Dendritic cell treated with granulocyte-macrophage colony-stimulating factor and Interleukin-4, amounts not matched to agents 40 ng/mL and 50 ng/mL, for 4 days (primary cell): ENCODE results near the gene LSM14B.
A peak's percentile ranks its signal among the peaks of the same experiment; 100 is the strongest.

Experiments
- H3K27ac Mint-ChIP-seq: one replicate; pipeline ENCODE4 v1.8.0; 2022; ENCODE audit warnings: mild to moderate bottlenecking, mixed read lengths
- H3K27me3 Mint-ChIP-seq: one replicate; pipeline ENCODE4 v1.8.0; 2022; ENCODE audit warnings: mild to moderate bottlenecking, mixed read lengths
- H3K36me3 Mint-ChIP-seq: one replicate; pipeline ENCODE4 v1.8.0; 2022; ENCODE audit warnings: low read depth, mixed read lengths
- H3K4me1 Mint-ChIP-seq: one replicate; pipeline ENCODE4 v1.8.0; 2022; ENCODE audit warnings: low read depth, mixed read lengths
- H3K4me3 Mint-ChIP-seq: one replicate; pipeline ENCODE4 v1.8.0; 2022; ENCODE audit warnings: mild to moderate bottlenecking, moderate library complexity, mixed read lengths
- H3K9me3 Mint-ChIP-seq: one replicate; pipeline ENCODE4 v1.8.0; 2022; ENCODE audit warnings: mixed read lengths
- intact Hi-C: fragments of 100-400 bp; cut with micrococcal nuclease; formaldehyde crosslinking; loops from one replicate; pipeline ENCODE4 v1.15.0; 2022

Gene LSM14B

GRCh38 chr20:62131560-62132320 lies 9.5 kb downstream of the LSM14B start:
- peak overlapping the region; percentile 82 for H3K4me3 Mint-ChIP-seq
- peaks cover 100% of the 10 kb centered on the region for H3K36me3 Mint-ChIP-seq
- H3K27me3 Mint-ChIP-seq: no peaks in the 10 kb centered on the region
- intact Hi-C loops: no loop called here
- peaks cover 80% of the 10 kb centered on the region for H3K4me1 Mint-ChIP-seq
- H3K27ac Mint-ChIP-seq: peak overlapping the region; percentile 90
- H3K9me3 Mint-ChIP-seq: no peaks in the 10 kb centered on the region

GRCh38 chr20:62132421-62132820 lies 10.1 kb downstream of the LSM14B start:
- Mint-ChIP-seq H3K9me3 (no peaks in the 10 kb centered on the region), H3K36me3 (peaks cover 100% of the 10 kb centered on the region), H3K27me3 (no peaks in the 10 kb centered on the region), H3K4me3 (peak overlapping the region; percentile 82), H3K27ac (peak overlapping the region; percentile 90), H3K4me1 (peaks cover 84% of the 10 kb centered on the region)
- intact Hi-C loops: no loop called here

- H3K4me3 Mint-ChIP-seq: peak overlapping the region; percentile 82
- H3K36me3 Mint-ChIP-seq: peaks cover 100% of the 10 kb centered on the region
- H3K27ac Mint-ChIP-seq: peak overlapping the region; percentile 90
- intact Hi-C loops: no loop called here
- no peaks in the 10 kb centered on the region for H3K27me3 Mint-ChIP-seq
- H3K9me3 Mint-ChIP-seq: no peaks in the 10 kb centered on the region
- peaks cover 84% of the 10 kb centered on the region for H3K4me1 Mint-ChIP-seq
Measured at GRCh38 chr20:62133051-62133845, 11.0 kb downstream of the LSM14B start.

GRCh38 chr20:62133864-62134263 lies 11.6 kb downstream of the LSM14B start:
- no peaks in the 10 kb centered on the region for H3K9me3 Mint-ChIP-seq
- no peaks in the 10 kb centered on the region for H3K27me3 Mint-ChIP-seq
- intact Hi-C loops: no loop called here
- H3K36me3 Mint-ChIP-seq: peaks cover 100% of the 10 kb centered on the region
- H3K27ac Mint-ChIP-seq: peak overlapping the region; percentile 90
- peak overlapping the region; percentile 82 for H3K4me3 Mint-ChIP-seq
- peaks cover 82% of the 10 kb centered on the region for H3K4me1 Mint-ChIP-seq

GRCh38 chr20:62134735-62135231 lies 12.5 kb downstream of the LSM14B start:
- Mint-ChIP-seq H3K4me3 (peak overlapping the region; percentile 31), H3K9me3 (no peaks in the 10 kb centered on the region), H3K36me3 (peaks cover 100% of the 10 kb centered on the region), H3K4me1 (peaks cover 77% of the 10 kb centered on the region), H3K27ac (peak overlapping the region; percentile 90), H3K27me3 (no peaks in the 10 kb centered on the region)
- intact Hi-C loops: loop anchor here (5.0 kb wide), 1 partner anchor 67 kb away; the partner anchor contains the start of gene TAF4

- Mint-ChIP-seq H3K4me1 (peaks cover 83% of the 10 kb centered on the region), H3K27me3 (no peaks in the 10 kb centered on the region), H3K9me3 (no peaks in the 10 kb centered on the region), H3K4me3 (no peak overlapping the region), H3K27ac (peak overlapping the region; percentile 13), H3K36me3 (peaks cover 100% of the 10 kb centered on the region)
- intact Hi-C loops: loop anchor here (2.0 to 5.0 kb wide), 3 partner anchors 13 to 125 kb away; partner anchors contain the start of genes LSM14B and TAF4
Measured at GRCh38 chr20:62135573-62136266, 13.4 kb downstream of the LSM14B start.

GRCh38 chr20:62136283-62137091 lies 14.2 kb downstream of the LSM14B start:
- Mint-ChIP-seq H3K4me3 (no peak overlapping the region), H3K36me3 (peaks cover 100% of the 10 kb centered on the region), H3K27ac (peak overlapping the region; percentile 8), H3K4me1 (peaks cover 83% of the 10 kb centered on the region), H3K9me3 (no peaks in the 10 kb centered on the region), H3K27me3 (no peaks in the 10 kb centered on the region)
- intact Hi-C loops: loop anchor here (2.0 to 5.0 kb wide), 3 partner anchors 14 to 126 kb away; partner anchors contain the start of genes LSM14B and TAF4

- H3K36me3 Mint-ChIP-seq: peaks cover 100% of the 10 kb centered on the region
- H3K9me3 Mint-ChIP-seq: no peaks in the 10 kb centered on the region
- H3K4me3 Mint-ChIP-seq: no peak overlapping the region
- intact Hi-C loops: loop anchor here (2.0 to 5.0 kb wide), 3 partner anchors 14 to 126 kb away; partner anchors contain the start of genes LSM14B and TAF4
- no peaks in the 10 kb centered on the region for H3K27me3 Mint-ChIP-seq
- peak overlapping the region; percentile 8 for H3K27ac Mint-ChIP-seq
- peaks cover 83% of the 10 kb centered on the region for H3K4me1 Mint-ChIP-seq
Measured at GRCh38 chr20:62137092-62137384, 14.8 kb downstream of the LSM14B start.

- intact Hi-C loops: loop anchor here (2.0 to 5.0 kb wide), 3 partner anchors 15 to 127 kb away; partner anchors contain the start of genes LSM14B and TAF4
- Mint-ChIP-seq H3K36me3 (peaks cover 98% of the 10 kb centered on the region), H3K27ac (no peak overlapping the region), H3K4me3 (no peak overlapping the region), H3K4me1 (peaks cover 79% of the 10 kb centered on the region), H3K27me3 (no peaks in the 10 kb centered on the region), H3K9me3 (no peaks in the 10 kb centered on the region)
Measured at GRCh38 chr20:62137478-62138203, 15.4 kb downstream of the LSM14B start.

GRCh38 chr20:62138204-62138543 lies 15.9 kb downstream of the LSM14B start:
- Mint-ChIP-seq H3K27ac (no peak overlapping the region), H3K4me3 (no peak overlapping the region), H3K36me3 (peaks cover 93% of the 10 kb centered on the region), H3K27me3 (no peaks in the 10 kb centered on the region), H3K9me3 (no peaks in the 10 kb centered on the region), H3K4me1 (peaks cover 74% of the 10 kb centered on the region)
- intact Hi-C loops: loop anchor here (5.0 kb wide), 1 partner anchor 71 kb away; the partner anchor contains the start of gene TAF4

GRCh38 chr20:62138912-62139311 lies 16.6 kb downstream of the LSM14B start:
- H3K4me1 Mint-ChIP-seq: peaks cover 66% of the 10 kb centered on the region
- intact Hi-C loops: loop anchor here (5.0 kb wide), 1 partner anchor 72 kb away; the partner anchor contains the start of gene TAF4

GRCh38 chr20:62139636-62140035 lies 17.4 kb downstream of the LSM14B start:
- Mint-ChIP-seq H3K27ac (no peak overlapping the region), H3K9me3 (no peaks in the 10 kb centered on the region), H3K36me3 (peaks cover 84% of the 10 kb centered on the region)

More at GRCh38 chr20:62138912-62139311, 16.6 kb downstream of the LSM14B start:
- H3K27me3 Mint-ChIP-seq: no peaks in the 10 kb centered on the region
- H3K27ac Mint-ChIP-seq: no peak overlapping the region
- H3K9me3 Mint-ChIP-seq: no peaks in the 10 kb centered on the region
- peaks cover 91% of the 10 kb centered on the region for H3K36me3 Mint-ChIP-seq
- H3K4me3 Mint-ChIP-seq: no peak overlapping the region

More at GRCh38 chr20:62139636-62140035, 17.4 kb downstream of the LSM14B start:
- no peak overlapping the region for H3K4me3 Mint-ChIP-seq
- intact Hi-C loops: loop anchor here (5.0 kb wide), 1 partner anchor 72 kb away; the partner anchor contains the start of gene TAF4
- no peaks in the 10 kb centered on the region for H3K27me3 Mint-ChIP-seq
- H3K4me1 Mint-ChIP-seq: peaks cover 63% of the 10 kb centered on the region
